K562 (cell line): Measurements from ENCODE around the gene DLGAP1. TPM values are rescaled to one million over a fixed set of nuclear protein-coding genes. Genes with fewer than 3 reads are reported as not detected.
A peak's percentile ranks its signal among the peaks of the same experiment; 100 is the strongest.

Experiments
- BCLAF1 ChIP-seq, 2 experiments: fragments of 450-650 bp in 1 of 2; IDR thresholded peaks; 2 replicates each; pipeline ENCODE4 v1.6.1; 2011 to 2017; ENCODE audit warnings: low read depth in 2 of 2, antibody characterized with exemption in 1 of 2, borderline replicate concordance in 1 of 2, low read length in 1 of 2, mild to moderate bottlenecking in 1 of 2, mixed read lengths in 1 of 2; ENCODE audit not compliant: control insufficient read depth in 1 of 2
- BRD4 ChIP-seq: fragments of 200-600 bp; sonication (generic); IDR thresholded peaks from 2 replicates; pipeline ENCODE4 v1.6.1; 2017; ENCODE audit warnings: inconsistent platforms
- CBFB ChIP-seq: sonication (generic); formaldehyde crosslinking; IDR thresholded peaks from 2 replicates; pipeline ENCODE4 v1.4.0; 2020; ENCODE audit warnings: mild to moderate bottlenecking, missing genetic modification reagents
- CHD4 ChIP-seq: fragments of 200-600 bp; sonication (generic); IDR thresholded peaks from 3 replicates; pipeline ENCODE4 v1.6.1; 2012; ENCODE audit warnings: low read depth, mild to moderate bottlenecking, mixed read lengths, low read length, inconsistent platforms; ENCODE audit not compliant: insufficient read depth, insufficient replicate concordance, poor library complexity, severe bottlenecking
- FOXO4 ChIP-seq: fragments of 450-650 bp; formaldehyde crosslinking; IDR thresholded peaks from 2 replicates; pipeline ENCODE4 v1.4.0; 2020; ENCODE audit warnings: mild to moderate bottlenecking, moderate library complexity
- GABPB1 ChIP-seq: sonication (generic); formaldehyde crosslinking; IDR thresholded peaks from 2 replicates; pipeline ENCODE4 v1.8.0; 2022; ENCODE audit warnings: mild to moderate bottlenecking, missing genetic modification reagents
- GTF2B ChIP-seq: IDR thresholded peaks from 2 replicates; pipeline ENCODE4 v1.6.1; 2011; ENCODE audit not compliant: insufficient read length; ENCODE audit errors: extremely low read depth
- HBP1 ChIP-seq: fragments of 450-650 bp; formaldehyde crosslinking; IDR thresholded peaks from 2 replicates; pipeline ENCODE4 v1.4.0; 2022; ENCODE audit warnings: missing genetic modification characterization
- LCOR ChIP-seq: sonication (generic); formaldehyde crosslinking; IDR thresholded peaks from 2 replicates; pipeline ENCODE4 v1.8.0; 2022; ENCODE audit warnings: mild to moderate bottlenecking, missing genetic modification reagents
- MLLT1 ChIP-seq, 2 experiments: fragments of 450-650 bp; IDR thresholded peaks; 2 replicates each; pipeline ENCODE4 v1.6.1; 2016
- NR4A1 ChIP-seq, 2 experiments: fragments of 250-450 bp in 1 of 2; fragments of 450-650 bp in 1 of 2; sonication (Bioruptor Pico) in 1 of 2; IDR thresholded peaks; 2 replicates each; pipeline versions ENCODE4 v1.4.0 to v1.6.1; 2016 to 2020; ENCODE audit warnings: mild to moderate bottlenecking in 2 of 2, missing compliant biosample characterization in 1 of 2, missing genetic modification characterization in 1 of 2, moderate library complexity in 1 of 2
- POLR2A ChIP-seq: fragments of 450-650 bp; conservative IDR thresholded peaks from 2 replicates; pipeline ENCODE4 v1.6.1; 2016
- POLR2AphosphoS5 ChIP-seq: IDR thresholded peaks from 2 replicates; pipeline ENCODE4 v1.6.1; 2011; ENCODE audit warnings: mild to moderate bottlenecking, low read depth, low read length, moderate library complexity; ENCODE audit not compliant: control insufficient read depth, insufficient read depth
- RBM15 ChIP-seq: fragments of 200-400 bp; formaldehyde crosslinking; IDR thresholded peaks from 2 replicates; pipeline ENCODE4 v1.6.1; 2018; ENCODE audit warnings: mild to moderate bottlenecking, low read length, moderate library complexity; ENCODE audit not compliant: insufficient read depth
- ZBTB17 ChIP-seq: fragments of 450-650 bp; formaldehyde crosslinking; IDR thresholded peaks from 2 replicates; pipeline ENCODE4 v1.4.0; 2020; ENCODE audit warnings: mild to moderate bottlenecking
- ZNF3 ChIP-seq: fragments of 250-450 bp; sonication (Bioruptor Pico); IDR thresholded peaks from 2 replicates; pipeline ENCODE4 v1.5.0; 2021; ENCODE audit warnings: mild to moderate bottlenecking, moderate library complexity
- polyA plus RNA-seq, 8 experiments: library from polyadenylated mRNA; depleted of rRNA in 4 of 8; stranded (reverse) in 5 of 8; unstranded in 3 of 8; fragments of >200 nt; fragmentation: Nextera tagmentation in 2 of 8; fragmentation: Illumina TruSeq in 1 of 8; extraction: Ambion mirVana in 2 of 8; extraction: Trizol in 1 of 8; gene quantifications; 2 replicates each; pipeline versions ENCODE4 v1.2.1 to v1.2.3, GENCODE V29; 2011 to 2014; ENCODE audit warnings: inconsistent platforms in 1 of 8, missing spikeins in 1 of 8
- total RNA-seq, 7 experiments: library from RNA; depleted of rRNA in 6 of 7; stranded (reverse); fragments of >200 nt in 6 of 7; fragmentation: Illumina TruSeq in 2 of 7; extraction: Trizol in 2 of 7; gene quantifications; 2 replicates each; pipeline versions ENCODE4 v1.2.1 to v1.2.3, GENCODE V29; 2011 to 2021; ENCODE audit warnings: low replicate concordance in 1 of 7

DLGAP1 gene
- total and polyA plus RNA-seq, 9 of the 15 experiments (the other 6 are each of a cell fraction or from before 2014, with no cell fraction given) = 0.04 to 0.22 (median 0.08) TPM

GRCh38 chr18:3451183-3451988, 1003.7 kb downstream of the DLGAP1 start (continued):
- TF ChIP-seq POLR2A (no peak), BCLAF1 (IDR thresholded peaks at IDR 0.05; ENCODE audit: borderline replicate concordance in 1 of 2, control insufficient read depth in 1 of 2, low read depth in 2 of 2, low read length in 1 of 2) (0 out of 4 replicates have a peak, but pooled peaks of 1 of the 2 experiments have one; percentile 14), RBM15 (no peak), ZBTB17 (CRISPR knock-in tag) (no peak), POLR2AphosphoS5 (peak; percentile 69), HBP1 (0 out of 2 replicates have a peak, but pooled peaks have one; percentile 22), BRD4 (peak; percentile 4), GABPB1 (peak; percentile 41), FOXO4 (CRISPR knock-in tag) (0 out of 2 replicates have a peak, but pooled peaks have one; percentile 11), CBFB (CRISPR knock-in tag) (peak; percentile 31; the same call in 1 of the 2 replicates), LCOR (CRISPR knock-in tag) (peak; percentile 70; the same call in 1 of the 2 replicates), NR4A1 (CRISPR knock-in tag; IDR thresholded peaks at IDR 0.05) (no peak), NR4A1 (tag; IDR thresholded peaks at IDR 0.05) (no peak), MLLT1 (IDR thresholded peaks at IDR 0.05) (no peak), GTF2B (no peak), CHD4 (no peak), ZNF3 (CRISPR knock-in tag) (no peak)
